ENCODE measurements around the gene RXFP1.

Gene RXFP1

DNA sequence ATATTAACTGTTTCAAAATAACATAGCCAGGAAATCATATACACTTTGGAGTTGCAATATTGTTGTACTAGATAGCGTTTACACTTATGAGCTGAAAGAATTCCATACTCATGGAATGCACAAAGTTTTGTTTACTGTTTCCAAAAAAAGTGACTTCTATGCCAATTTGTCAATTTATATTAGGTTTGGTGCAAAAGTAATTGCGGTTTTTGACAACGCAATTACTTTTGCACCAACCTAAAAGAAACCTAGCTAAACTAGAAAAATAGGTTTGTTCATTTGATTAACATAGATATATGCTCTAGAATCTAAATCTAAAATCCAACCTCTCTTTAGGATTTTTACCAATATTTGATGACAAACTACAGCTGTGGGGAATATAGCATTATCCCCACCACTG is 15.2 kb downstream of the RXFP1 start:
- H3K27me3 ChIP-seq (ENCODE audit: insufficient read depth, low read length, poor library complexity), result no peaks in the 10 kb centered on the region
- no peak overlapping the region for H3K9ac ChIP-seq (ENCODE audit: low read depth, low read length)
- TF ChIP-seq, protein P1, sequence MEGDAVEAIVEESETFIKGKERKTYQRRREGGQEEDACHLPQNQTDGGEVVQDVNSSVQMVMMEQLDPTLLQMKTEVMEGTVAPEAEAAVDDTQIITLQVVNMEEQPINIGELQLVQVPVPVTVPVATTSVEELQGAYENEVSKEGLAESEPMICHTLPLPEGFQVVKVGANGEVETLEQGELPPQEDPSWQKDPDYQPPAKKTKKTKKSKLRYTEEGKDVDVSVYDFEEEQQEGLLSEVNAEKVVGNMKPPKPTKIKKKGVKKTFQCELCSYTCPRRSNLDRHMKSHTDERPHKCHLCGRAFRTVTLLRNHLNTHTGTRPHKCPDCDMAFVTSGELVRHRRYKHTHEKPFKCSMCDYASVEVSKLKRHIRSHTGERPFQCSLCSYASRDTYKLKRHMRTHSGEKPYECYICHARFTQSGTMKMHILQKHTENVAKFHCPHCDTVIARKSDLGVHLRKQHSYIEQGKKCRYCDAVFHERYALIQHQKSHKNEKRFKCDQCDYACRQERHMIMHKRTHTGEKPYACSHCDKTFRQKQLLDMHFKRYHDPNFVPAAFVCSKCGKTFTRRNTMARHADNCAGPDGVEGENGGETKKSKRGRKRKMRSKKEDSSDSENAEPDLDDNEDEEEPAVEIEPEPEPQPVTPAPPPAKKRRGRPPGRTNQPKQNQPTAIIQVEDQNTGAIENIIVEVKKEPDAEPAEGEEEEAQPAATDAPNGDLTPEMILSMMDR (IDR thresholded peaks at IDR 0.05; ENCODE audit: borderline replicate concordance, extremely low read depth, low read length, poor library complexity, severe bottlenecking), result no peak
- no peak for TF ChIP-seq EZH2 (IDR thresholded peaks at IDR 0.05; ENCODE audit: borderline replicate concordance, low read depth, low read length, severe bottlenecking)
- no peaks in the 10 kb centered on the region for H3K79me2 ChIP-seq (ENCODE audit: insufficient read depth, low read length)
- H3K4me3 ChIP-seq (ENCODE audit: low read depth in 1 of 2, low read length in 2 of 2), result no peak overlapping the region
- ATAC-seq (ENCODE audit: insufficient read depth, low read depth) (no peak), DNase-seq (no peak)
- H4K20me1 ChIP-seq (ENCODE audit: insufficient read depth, low read length), result no peaks in the 10 kb centered on the region
- H3K36me3 ChIP-seq (ENCODE audit: insufficient read depth, low read length), result no peaks in the 10 kb centered on the region
- no peak overlapping the region for H3K4me2 ChIP-seq (ENCODE audit: insufficient read depth, low read length)
- no peak overlapping the region for H2AFZ ChIP-seq (ENCODE audit: low read depth, low read length)
- H3K4me1 ChIP-seq (ENCODE audit: insufficient read depth, low read length), result no peaks in the 10 kb centered on the region
- no peak overlapping the region for H3K27ac ChIP-seq (ENCODE audit: low read length)
- H3K9me3 ChIP-seq (ENCODE audit: insufficient read depth, low read length, severe bottlenecking), result no peaks in the 10 kb centered on the region

DNA sequence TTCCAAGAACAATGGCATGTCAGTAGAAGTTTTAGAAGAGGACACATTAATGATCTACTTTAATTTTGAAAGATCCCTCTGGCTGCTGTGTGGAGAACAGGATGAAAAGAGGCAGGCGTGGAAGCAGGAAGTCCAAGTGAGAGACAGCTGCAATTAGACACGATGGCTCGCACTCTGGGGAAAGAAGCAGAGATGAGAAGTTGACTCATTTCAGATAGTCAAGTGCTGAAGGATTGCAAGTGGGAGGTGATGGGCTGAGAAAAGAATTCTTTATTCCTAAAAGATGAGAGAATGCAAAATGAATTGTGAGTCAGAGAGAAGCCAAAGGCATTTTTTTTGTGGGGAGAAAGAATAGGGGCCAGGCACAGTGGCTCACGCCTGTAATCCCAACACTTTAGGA is 16.5 kb downstream of the RXFP1 start:
- H3K27ac ChIP-seq (ENCODE audit: low read length), result no peak overlapping the region
- H3K4me2 ChIP-seq (ENCODE audit: insufficient read depth, low read length), result no peak overlapping the region
- H3K9me3 ChIP-seq (ENCODE audit: insufficient read depth, low read length, severe bottlenecking), result no peaks in the 10 kb centered on the region
- H3K36me3 ChIP-seq (ENCODE audit: insufficient read depth, low read length), result no peaks in the 10 kb centered on the region
- no peak for ATAC-seq (ENCODE audit: insufficient read depth, low read depth)
- no peaks in the 10 kb centered on the region for H3K27me3 ChIP-seq (ENCODE audit: insufficient read depth, low read length, poor library complexity)
- no peak overlapping the region for H3K4me3 ChIP-seq (ENCODE audit: low read depth in 1 of 2, low read length in 2 of 2)
- H3K79me2 ChIP-seq (ENCODE audit: insufficient read depth, low read length), result no peaks in the 10 kb centered on the region
- no peak for DNase-seq
- no peaks in the 10 kb centered on the region for H3K4me1 ChIP-seq (ENCODE audit: insufficient read depth, low read length)
- H4K20me1 ChIP-seq (ENCODE audit: insufficient read depth, low read length), result no peaks in the 10 kb centered on the region
- no peak overlapping the region for H2AFZ ChIP-seq (ENCODE audit: low read depth, low read length)
- TF ChIP-seq EZH2 (IDR thresholded peaks at IDR 0.05; ENCODE audit: borderline replicate concordance, low read depth, low read length, severe bottlenecking), result no peak
- TF ChIP-seq, protein P1 (IDR thresholded peaks at IDR 0.05; ENCODE audit: borderline replicate concordance, extremely low read depth, low read length, poor library complexity, severe bottlenecking), result no peak
- H3K9ac ChIP-seq (ENCODE audit: low read depth, low read length), result no peak overlapping the region

DNA sequence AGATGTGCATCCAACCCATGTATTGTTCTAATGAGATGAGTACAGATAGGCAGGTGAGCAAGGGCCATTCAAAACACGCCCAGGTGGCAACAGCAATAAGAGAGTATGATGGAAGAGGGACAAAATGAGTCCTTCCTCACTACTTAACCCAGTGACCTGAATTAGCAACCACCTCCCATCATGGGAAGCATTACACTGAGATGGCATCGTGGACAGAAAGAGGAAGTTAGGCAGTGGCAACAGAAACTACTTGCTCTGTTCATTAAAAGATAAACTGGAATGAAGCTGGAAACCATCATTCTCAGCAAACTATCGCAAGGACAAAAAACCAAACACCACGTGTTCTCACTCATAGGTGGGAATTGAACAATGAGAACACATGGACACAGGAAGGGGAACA is 17.2 kb downstream of the RXFP1 start:
- no peak for DNase-seq
- no peak overlapping the region for H2AFZ ChIP-seq (ENCODE audit: low read depth, low read length)

More for the DNA sequence above, 17.2 kb downstream of the RXFP1 start:
- no peak overlapping the region for H3K4me3 ChIP-seq (ENCODE audit: low read depth in 1 of 2, low read length in 2 of 2)
- H3K27me3 ChIP-seq (ENCODE audit: insufficient read depth, low read length, poor library complexity), result no peaks in the 10 kb centered on the region
- no peaks in the 10 kb centered on the region for H3K36me3 ChIP-seq (ENCODE audit: insufficient read depth, low read length)
- H3K27ac ChIP-seq (ENCODE audit: low read length), result no peak overlapping the region
- H3K79me2 ChIP-seq (ENCODE audit: insufficient read depth, low read length), result no peaks in the 10 kb centered on the region
- H3K9ac ChIP-seq (ENCODE audit: low read depth, low read length), result no peak overlapping the region
- H4K20me1 ChIP-seq (ENCODE audit: insufficient read depth, low read length), result no peaks in the 10 kb centered on the region
- no peaks in the 10 kb centered on the region for H3K9me3 ChIP-seq (ENCODE audit: insufficient read depth, low read length, severe bottlenecking)
- H3K4me1 ChIP-seq (ENCODE audit: insufficient read depth, low read length), result no peaks in the 10 kb centered on the region
- no peak overlapping the region for H3K4me2 ChIP-seq (ENCODE audit: insufficient read depth, low read length)
- ATAC-seq (ENCODE audit: insufficient read depth, low read depth), result no peak
- no peak for TF ChIP-seq EZH2 (IDR thresholded peaks at IDR 0.05; ENCODE audit: borderline replicate concordance, low read depth, low read length, severe bottlenecking)
- TF ChIP-seq, protein P1 (IDR thresholded peaks at IDR 0.05; ENCODE audit: borderline replicate concordance, extremely low read depth, low read length, poor library complexity, severe bottlenecking), result no peak

Data from DND-41 (cell line).